ENCODE data around the gene ABCB4.

GRCh38 chr7:87512906-87513305 is 37.4 kb upstream of the ABCB4 start:
- TF ChIP-seq POLR2AphosphoS5 (IDR thresholded peaks at IDR 0.05; ENCODE audit: low read depth, low read length) (no peak), TAF1 (IDR thresholded peaks at IDR 0.05; ENCODE audit: borderline replicate concordance, insufficient read depth, low read length) (no peak), SIN3A (IDR thresholded peaks at IDR 0.05; ENCODE audit: borderline replicate concordance, insufficient read depth, low read length) (no peak), REST (IDR thresholded peaks at IDR 0.05; ENCODE audit: insufficient read depth in 1 of 2, low read depth in 2 of 2, low read length in 2 of 2) (no peak), FOXP2 (optimal IDR thresholded peaks at IDR 0.05; ENCODE audit: borderline replicate concordance, extremely low read depth, extremely low read length, insufficient read depth) (no peak)

All from PFSK-1 (cell line).